Esophagus squamous epithelium (tissue), 4 donors: Measurements from ENCODE around the gene SMIM9.

Source experiments
- POLR2A ChIP-seq, 4 donors: fragments of 450-650 bp; IDR thresholded peaks; one replicate each; pipeline ENCODE4 v1.6.1; 2017; ENCODE audit warnings: antibody characterized with exemption in 4 of 4, mild to moderate bottlenecking in 4 of 4, moderate library complexity in 3 of 4
- TF ChIP-seq, protein P1 (sequence below), 6 experiments: fragments of 450-650 bp in 4 of 6; fragments of 200-600 bp in 2 of 6; sonication (generic) in 2 of 6; IDR thresholded peaks; one replicate each; pipeline ENCODE4 v1.5.1; 2016 to 2019; ENCODE audit warnings: antibody characterized with exemption in 6 of 6, mild to moderate bottlenecking in 4 of 6, moderate library complexity in 4 of 6

DNA sequence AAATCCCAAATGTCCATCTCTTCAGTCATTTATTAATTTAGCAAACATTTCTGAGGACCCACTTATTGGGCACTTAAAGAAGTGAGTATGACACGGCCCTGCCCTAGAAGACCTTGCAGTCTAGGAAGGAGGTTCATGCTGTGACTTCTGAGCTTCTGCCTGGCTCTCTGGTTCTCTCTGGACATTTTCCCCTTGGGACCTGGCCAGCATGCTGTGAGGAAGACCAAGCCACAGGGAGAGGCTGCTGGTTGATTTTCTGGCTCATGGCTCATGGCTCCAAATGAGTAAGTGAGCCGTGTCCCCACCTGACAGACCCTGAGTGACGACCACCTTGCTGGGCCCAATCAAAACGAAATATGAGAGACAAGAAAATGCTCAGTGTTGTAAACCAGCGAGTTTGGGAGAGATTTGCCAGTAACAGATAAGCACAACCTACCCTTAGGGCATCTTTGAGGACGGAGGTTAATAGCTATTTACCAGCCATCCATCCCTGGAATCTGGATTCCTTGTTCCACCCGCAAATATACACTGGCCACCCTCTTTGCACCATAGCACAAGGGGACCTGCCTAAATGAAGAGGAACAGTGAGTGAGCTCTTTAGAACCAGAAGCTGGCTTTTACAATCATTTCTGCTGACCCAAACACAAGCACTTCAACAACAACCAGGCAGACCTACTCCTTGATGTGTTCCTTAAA is 30.1 kb downstream of the SMIM9 start:
- TF ChIP-seq, protein P1, sequence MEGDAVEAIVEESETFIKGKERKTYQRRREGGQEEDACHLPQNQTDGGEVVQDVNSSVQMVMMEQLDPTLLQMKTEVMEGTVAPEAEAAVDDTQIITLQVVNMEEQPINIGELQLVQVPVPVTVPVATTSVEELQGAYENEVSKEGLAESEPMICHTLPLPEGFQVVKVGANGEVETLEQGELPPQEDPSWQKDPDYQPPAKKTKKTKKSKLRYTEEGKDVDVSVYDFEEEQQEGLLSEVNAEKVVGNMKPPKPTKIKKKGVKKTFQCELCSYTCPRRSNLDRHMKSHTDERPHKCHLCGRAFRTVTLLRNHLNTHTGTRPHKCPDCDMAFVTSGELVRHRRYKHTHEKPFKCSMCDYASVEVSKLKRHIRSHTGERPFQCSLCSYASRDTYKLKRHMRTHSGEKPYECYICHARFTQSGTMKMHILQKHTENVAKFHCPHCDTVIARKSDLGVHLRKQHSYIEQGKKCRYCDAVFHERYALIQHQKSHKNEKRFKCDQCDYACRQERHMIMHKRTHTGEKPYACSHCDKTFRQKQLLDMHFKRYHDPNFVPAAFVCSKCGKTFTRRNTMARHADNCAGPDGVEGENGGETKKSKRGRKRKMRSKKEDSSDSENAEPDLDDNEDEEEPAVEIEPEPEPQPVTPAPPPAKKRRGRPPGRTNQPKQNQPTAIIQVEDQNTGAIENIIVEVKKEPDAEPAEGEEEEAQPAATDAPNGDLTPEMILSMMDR (IDR thresholded peaks at IDR 0.05) = no peak
- no peak for TF ChIP-seq POLR2A (IDR thresholded peaks at IDR 0.05)
